Embryonic facial prominence (tissue), 1 donor: Measurements from ENCODE around the gene EPS15.
A peak's percentile ranks its signal among the peaks of the same experiment; 100 is the strongest.
"Not testable (repeated sequence)": the region's sequence is repeated elsewhere in the genome, so short reads cannot be mapped to it uniquely, and the experiment has no call there.

Experiments
- DNase-seq: peaks from one replicate; pipeline ENCODE4 v3.0.0-alpha.2; 2016; ENCODE audit errors: extremely low spot score

The EPS15 gene

DNA sequence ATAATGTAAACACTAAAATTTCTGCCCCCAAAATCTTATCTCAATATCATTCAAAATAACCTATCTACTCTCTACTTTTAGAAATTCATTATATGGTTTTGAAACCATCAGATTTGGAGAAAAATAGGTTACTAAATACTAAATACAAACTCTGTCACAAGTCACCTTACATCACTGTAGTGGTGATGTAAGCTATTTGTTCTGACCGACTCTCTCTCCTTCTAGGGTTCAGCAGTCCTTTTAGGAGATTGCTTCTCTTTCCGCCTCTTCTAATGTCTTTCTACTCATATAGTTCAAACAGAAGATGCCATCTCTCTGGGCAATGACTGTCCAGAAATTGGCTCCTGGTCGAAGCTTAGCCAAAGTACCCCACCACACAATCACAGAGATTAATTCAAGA, 93.1 kb downstream of the EPS15 start:
- DNase-seq, result no peak

DNA sequence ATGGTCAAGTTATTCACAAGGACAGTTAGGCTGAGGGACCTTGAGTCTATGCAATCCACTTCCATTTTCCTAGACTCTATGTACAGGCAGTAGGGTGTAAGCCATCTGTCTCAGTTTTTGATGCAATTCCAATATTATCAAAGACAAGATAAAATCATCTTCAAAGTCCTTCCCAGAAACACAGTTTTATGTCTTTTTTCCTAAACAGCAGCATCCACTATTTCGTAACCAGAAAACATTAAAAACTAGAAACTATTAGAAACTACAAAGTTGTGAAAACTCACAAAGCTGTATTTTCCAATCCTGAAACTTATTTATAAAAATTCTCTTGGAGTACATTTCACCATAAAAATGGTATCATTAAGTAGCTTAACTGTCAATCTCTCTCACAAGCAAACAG, 93.8 kb downstream of the EPS15 start:
- DNase-seq, result no peak

GRCh38 chr1:51423073-51423821, 95.8 kb downstream of the EPS15 start:
- no peak for DNase-seq

DNA sequence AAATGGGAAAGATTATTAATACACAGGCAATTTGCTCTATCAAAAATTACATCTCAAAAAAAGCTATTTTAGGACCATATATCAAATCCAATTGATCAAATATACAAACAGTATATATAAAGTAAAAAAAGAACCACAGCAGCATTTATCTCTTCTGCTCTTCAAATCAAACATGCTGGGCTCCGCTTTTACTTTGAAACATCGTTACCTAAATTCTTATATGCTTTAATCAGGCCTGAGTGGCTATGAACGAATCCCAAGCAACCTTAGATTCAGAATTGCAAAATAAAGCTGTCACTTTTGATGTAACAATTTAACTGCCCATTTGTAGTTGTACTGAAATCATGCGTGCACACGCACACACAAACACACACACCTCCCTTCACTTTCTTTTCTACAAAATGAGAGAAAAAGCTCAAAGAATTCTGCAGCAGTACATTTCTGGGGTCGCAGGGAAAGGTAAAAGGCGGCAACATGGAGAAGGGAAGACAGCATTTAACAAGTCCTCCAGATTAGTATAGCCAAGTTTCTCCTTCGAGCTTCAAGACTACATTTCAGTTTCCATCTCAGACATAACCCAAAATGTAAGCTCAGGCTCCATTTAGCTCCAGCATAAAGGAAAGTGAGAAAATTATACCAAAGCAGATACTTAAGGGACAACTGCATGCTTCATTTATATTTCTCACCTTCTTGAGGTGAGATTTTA, 96.5 kb downstream of the EPS15 start:
- DNase-seq, result no peak

GRCh38 chr1:51421964-51422363, 97.1 kb downstream of the EPS15 start:
- peak; percentile 73 for DNase-seq

DNA sequence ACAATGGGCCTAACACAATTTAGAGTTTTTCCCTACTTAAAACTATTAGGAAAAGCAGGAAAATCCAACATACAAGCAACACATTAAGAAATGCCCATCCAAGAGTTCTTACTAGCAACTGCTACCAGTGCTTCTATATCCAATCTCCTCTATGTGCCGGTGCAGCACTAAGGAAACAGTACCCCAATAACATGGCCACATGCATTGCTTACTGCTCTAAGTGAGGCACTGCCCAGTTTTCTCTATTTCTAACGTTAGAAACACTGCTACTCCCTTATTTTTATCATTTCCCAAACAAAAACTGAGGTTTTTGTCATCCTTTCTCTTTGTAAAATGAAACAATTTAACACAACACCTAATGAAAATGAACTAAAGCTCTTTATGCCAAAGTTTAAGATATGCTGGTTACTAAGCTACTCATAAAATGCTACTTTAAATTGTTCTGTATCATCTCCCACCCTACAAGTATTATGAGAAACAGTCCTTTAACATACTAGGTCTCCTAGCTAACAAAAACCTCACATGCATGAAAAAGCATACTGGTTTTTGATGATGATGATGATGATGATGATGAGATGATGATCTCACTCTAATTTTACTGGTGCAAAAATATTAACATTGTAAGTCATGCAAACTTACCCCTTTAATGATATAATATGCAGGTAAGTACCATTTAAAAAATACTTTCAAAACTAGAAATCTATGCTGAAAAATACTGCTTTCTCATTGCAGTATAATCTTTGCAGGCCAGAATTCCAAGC, 98.0 kb downstream of the EPS15 start:
- no peak for DNase-seq

DNA sequence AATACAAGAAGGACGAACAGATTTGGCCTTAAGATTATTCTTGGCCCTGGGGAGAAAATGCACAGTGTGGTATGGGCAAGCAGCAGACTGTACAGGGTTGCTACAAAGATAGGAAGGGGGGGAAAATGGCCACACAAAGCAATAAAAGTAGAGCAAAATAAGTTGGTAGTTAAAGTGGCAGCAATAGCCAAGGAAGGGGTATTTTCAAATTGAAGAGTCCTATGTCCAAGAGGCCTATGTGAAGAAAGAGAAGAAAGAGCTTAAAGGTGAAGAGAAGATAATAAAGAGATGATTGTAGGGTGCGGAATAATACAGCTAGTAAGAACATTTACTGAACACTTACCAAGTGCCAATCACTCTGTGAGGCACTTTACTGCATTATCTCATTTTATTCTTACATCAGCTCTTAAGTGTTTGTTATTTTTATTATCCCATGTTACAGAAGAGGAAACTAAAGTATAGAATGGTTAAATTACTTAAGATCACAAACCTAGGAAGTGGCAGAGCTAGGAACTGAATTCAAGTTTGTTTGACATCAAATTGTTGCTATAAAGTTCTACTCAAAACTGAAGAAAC, 100.6 kb downstream of the EPS15 start:
- DNase-seq, result no peak

DNA sequence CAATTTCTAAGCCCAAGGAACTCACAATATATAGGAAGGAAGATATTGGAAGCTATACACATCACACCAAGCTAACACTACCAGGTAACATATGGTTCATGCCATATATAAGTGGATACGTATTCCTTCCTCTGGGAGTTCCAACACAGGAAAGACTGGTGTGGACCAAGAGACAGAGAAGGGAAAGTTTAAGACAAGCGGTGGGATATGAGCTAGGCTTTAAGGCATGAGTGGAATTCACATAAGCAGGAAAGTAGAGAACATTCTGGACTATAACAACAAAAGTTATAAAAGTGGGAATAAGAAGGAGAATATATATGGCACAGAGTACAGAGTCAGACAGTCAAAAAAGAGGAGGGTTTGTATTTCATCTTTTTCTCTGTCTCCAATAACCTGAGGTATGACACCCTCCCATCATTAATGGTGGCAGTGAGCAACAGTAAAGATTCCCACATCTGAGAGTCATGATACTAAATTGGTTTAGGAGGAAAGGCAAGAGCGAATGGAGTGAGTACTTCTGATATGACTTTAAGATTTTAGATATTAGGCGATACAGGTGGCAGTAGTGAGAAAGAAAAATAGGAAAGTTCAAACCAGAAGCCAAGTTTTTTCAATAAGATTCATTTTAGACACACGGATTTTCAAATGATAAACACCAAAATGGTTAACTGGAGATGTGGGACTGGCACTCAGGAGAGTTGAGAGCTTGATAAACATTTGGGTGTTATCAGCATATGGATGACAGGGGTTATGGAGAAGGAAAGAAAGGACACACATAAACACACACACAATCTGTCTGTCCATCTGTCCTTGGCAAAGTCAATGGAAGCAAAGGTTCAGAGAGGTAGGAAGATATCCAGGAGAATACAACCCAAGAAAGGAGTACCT, 101.3 kb downstream of the EPS15 start:
- DNase-seq, result no peak

DNA sequence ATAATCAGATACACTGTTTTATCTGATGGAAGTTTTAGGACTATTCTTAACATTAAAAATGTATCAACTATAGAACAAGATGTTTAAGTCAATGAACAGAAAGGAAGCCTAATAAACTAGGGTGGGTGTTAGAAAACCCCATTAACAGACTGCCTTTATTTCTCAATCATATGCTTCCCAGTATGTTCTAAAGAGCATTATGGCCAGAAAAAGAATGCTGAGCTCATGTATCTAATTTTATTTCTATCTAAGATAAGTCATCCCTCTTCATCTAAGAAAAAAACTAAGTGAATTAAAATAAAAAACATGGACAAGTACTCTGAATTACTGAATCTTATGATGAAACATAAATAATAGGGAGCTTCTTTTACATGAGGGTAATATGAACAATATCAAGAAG, 102.2 kb downstream of the EPS15 start:
- no peak for DNase-seq

- no peak for DNase-seq
These were observed 103.1 kb downstream of the EPS15 start for GRCh38 chr1:51415963-51416362.

DNA sequence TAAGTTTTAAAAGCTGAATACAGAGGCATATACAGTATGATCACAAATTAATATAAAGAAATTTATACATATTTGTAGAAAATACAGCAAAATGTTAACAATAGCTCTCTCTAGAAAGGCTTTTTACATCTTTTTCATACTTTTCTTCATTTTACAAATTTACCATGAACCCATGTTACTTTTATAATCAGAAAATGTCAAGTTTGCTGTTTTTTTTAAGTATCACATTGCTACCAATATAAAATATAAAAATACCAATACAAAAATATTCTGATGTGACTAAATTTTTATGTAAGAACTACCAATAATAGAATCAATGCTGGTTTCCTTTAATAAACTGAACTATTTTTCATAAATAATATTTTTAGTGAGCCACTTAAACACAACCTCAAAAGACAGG, 104.3 kb downstream of the EPS15 start:
- DNase-seq, result no peak

GRCh38 chr1:51411820-51412219, 107.2 kb downstream of the EPS15 start:
- not testable (repeated sequence) for DNase-seq

DNA sequence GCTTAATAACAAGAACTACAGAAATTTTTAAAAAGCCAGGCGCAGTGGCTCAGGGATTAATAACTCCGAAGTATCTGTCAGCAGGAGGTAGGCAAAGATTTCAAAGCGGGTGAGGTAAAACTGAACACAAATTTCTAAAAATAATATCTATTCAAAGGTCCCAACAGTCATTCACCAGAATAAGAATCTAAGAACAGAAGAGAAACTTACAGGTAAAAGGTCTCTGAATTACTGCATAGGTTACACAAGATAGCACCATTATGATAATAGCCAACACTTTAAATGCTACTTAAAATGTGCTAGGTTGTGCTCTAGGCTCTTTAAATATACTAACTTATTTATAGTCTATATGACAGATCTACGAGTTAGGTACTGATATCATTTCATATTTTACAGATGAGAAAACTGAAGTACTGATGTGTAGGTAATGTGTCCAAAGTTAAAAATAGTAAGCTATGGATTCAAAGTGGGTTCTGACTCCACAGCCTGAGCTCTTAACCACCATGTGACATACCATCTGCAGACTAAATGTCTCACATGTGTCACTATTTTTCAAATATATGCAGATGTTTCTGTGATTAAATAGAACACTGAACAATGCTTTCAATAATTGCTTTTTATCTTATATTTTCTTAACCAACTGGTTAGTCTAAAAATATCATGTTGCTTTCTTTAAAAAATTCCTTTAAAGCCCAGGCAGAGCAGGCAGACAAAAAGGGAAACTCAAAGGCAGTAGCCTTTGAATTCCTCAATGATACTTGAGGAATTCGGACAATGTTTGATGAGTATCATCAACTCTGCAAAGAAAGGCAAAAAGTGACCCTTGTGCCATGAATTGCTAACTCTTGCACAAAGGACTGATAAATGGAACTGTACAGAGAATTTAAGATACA, 108.3 kb downstream of the EPS15 start:
- DNase-seq, result no peak

GRCh38 chr1:51409755-51410541, 109.1 kb downstream of the EPS15 start:
- not testable (repeated sequence) for DNase-seq

DNA sequence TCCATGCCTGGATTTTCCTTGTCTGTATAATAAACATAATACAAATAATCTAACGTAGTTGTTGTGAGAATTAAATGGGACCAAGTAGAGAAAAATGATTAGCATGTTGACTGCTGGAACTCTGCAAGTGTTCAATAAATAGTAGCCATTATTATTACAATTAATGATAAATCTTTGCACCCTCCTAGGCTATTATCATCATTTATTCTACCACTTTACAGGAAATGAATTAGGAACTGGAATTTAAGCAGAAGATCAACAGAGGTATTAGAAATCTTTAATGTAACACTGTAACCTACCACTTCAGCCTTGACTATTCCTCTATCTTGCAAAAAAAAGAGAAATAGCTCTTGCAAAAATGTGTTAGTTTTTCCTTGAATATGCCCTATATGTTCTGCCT, 126.8 kb downstream of the EPS15 start:
- no peak for DNase-seq

DNA sequence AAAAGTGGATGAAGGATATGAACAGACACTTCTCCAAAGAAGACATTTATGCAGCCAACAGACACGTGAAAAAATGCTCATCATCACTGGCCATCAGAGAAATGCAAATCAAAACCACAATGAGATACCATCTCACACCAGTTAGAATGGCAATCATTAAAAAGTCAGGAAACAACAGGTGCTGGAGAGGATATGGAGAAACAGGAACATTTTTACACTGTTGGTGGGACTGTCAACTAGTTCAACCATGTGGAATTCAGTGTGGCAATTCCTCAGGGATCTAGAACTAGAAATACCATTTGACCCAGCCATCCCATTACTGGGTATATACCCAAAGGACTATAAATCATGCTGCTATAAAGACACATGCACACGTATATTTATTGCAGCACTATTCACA, 128.4 kb downstream of the EPS15 start:
- not testable (repeated sequence) for DNase-seq

GRCh38 chr1:51387288-51387687, 131.8 kb downstream of the EPS15 start:
- DNase-seq, result not testable (repeated sequence)

GRCh38 chr1:51386259-51386658, 132.8 kb downstream of the EPS15 start:
- not testable (repeated sequence) for DNase-seq

- no peak for DNase-seq
These were observed 133.3 kb downstream of the EPS15 start for GRCh38 chr1:51385776-51386175.
